ENCODE data around the gene GATA5.

- TF ChIP-seq CTCF (conservative IDR thresholded peaks at IDR 0.05; ENCODE audit: low read depth, low read length) (no peak), EZH2 (IDR thresholded peaks at IDR 0.05; ENCODE audit: low read length, unreplicated experiment) (no peak)
These were observed 36.3 kb upstream of the GATA5 start for GRCh38 chr20:62511915-62512610.
